Left colon (tissue), 2 donors: ENCODE results near the gene SIDT1. TPM values are rescaled to one million over a fixed set of nuclear protein-coding genes. Genes with fewer than 3 reads are reported as not detected.

ENCODE experiments used
- ATAC-seq: fragments of 200-7000 bp; cut with Tn5 transposase; one replicate; pipeline ENCODE4 v1.9.1; 2020; ENCODE audit warnings: mild to moderate bottlenecking, moderate library complexity
- DNase-seq, 2 donors: peaks; one replicate each; pipeline ENCODE4 v3.0.0-alpha.2; 2020
- intact Hi-C, 2 donors: fragments of 100-400 bp; cut with DNase I in 1 of 2; cut with micrococcal nuclease in 1 of 2; formaldehyde crosslinking; loops; one replicate each; pipeline versions ENCODE4 v1.11.2 to v1.14.0; 2022; cut with DNase I, micrococcal nuclease
- total RNA-seq, 2 donors: library from RNA; stranded (reverse); fragmentation: NEBNext Ultra II Directional; extraction: Animal tissue kit (Norgen Biotek cat#: 25700); gene quantifications; one replicate each; pipeline ENCODE4 v1.2.1, GENCODE V29; 2021
- donor health status: DM: no; HTN: no; CAD: no.
- donor health status: DM: yes; HTN: yes; CAD: no.

The SIDT1 gene
- total RNA-seq, 2 donors from 2014 or later: 50.8 to 65.7 TPM

DNA sequence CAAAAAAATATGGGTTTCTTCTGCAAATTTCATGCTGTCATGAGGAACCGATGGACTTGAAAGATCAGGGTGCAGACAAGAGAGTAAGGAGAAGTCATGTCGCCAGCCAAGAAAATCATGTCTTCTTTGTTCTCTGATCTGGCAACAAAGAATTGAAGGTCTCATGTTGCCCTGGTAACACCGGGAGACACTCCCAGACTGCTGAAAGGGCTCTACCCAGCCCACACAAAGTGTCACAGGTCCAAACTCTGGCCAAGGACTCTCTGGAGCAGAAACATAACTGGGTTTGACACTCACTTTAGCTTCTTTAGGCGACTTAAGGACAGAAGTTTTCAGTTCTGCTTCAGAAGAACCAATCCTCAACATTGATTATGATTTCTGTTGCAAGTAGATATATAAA, 42.9 kb downstream of the SIDT1 start:
- ATAC-seq: peak; percentile 63
- intact Hi-C loops: no loop called here
- DNase-seq: peak; percentile 31 to 56

DNA sequence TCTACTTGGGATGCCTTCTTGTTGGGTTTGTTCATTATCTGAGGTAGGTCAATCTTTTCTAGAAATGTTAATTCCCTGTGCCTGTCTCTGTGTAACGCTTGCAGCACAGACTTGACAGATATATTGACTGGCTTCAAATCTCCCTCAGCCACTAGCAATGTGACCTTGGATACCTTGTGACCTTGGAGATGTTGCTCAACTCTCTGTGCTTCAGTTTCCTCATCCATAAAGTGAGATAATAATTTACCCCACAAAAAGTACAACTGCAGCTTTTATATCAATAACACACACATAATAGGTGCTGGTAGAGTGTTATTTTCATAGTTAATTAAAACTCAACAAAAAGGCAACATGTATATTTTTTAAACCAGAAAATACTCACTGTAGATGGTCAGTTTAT, 52.9 kb downstream of the SIDT1 start:
- DNase-seq (no peak), ATAC-seq (peak; percentile 39)
- intact Hi-C loops: no loop called here

DNA sequence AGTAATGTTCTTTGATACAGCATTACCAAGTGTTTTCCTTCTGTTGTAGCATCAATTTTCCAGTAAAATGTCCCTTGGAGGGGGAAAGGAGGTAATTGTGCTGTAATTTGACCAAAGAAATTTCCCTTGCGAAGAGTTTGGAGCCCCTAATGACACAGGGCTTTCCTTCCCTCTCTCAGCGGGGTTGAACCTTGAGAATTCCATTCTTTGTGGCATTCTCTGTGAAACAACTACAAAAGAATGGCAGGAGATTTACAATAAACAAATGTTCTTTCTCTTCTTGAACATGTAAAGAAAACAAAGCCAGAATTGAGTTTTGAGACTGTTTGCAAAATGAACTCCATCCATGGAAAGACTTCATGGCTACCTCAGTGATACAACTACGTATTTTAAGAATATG, 53.4 kb downstream of the SIDT1 start:
- intact Hi-C loops: no loop called here
- ATAC-seq (no peak), DNase-seq (no peak)

DNA sequence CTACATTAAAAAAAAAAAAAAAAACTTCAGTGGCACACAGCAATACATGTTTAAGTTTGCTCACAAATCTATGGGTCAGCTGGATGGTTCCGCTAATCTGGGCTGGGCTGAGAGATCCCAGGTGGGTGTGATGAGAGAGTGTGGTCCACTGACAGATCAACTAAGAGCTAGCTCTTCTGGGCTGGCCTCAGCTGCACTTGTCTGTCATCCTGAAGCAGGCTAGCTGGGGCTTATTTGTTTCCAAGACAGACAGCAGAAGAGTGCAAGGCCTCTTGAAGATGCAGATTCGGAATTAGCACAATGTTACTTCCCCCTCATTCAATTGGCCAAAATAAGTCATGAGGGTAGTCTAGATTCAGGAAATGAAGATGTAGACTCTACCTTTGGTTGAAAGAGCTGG, 56.5 kb downstream of the SIDT1 start:
- ATAC-seq (no peak), DNase-seq (no peak)
- intact Hi-C loops: no loop called here

DNA sequence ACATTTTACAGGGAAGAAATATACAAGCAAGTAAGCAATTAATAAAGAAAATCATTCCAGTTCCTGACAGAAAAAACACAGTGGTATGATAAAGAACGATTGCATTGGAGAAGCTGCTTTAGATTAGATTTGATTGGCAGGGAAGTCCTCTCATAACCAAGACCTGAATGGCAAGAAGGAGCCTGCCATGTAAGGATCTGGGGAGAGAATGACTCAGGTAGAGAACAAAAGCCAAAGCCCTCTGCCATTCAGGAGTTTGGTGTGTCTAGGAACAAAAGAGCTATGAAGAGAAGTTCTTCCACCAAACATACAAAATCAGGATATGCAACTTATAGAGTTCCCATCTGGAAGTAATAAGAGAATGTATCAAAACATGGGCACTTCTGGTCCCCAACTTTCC, 57.6 kb downstream of the SIDT1 start:
- intact Hi-C loops: no loop called here
- DNase-seq (no peak), ATAC-seq (no peak)

DNA sequence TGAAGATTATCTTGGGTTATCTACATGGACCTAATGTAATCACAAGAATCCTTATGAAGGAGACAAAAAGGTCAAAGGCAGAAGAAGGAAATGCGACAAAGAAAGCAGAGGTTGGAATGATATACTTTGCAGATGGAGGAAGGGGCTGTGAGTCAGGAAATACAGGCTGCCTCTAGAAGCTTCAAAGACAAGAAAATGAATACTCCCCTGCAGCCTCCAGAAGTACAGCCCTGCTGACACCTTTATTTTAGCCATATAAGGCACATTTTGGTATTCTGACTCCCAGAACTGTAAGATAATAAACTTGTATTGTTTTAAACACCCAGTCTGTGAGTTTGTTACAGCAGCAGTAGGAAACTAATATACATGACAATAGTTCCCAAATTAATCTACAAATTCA, 58.6 kb downstream of the SIDT1 start:
- intact Hi-C loops: no loop called here
- DNase-seq (no peak), ATAC-seq (no peak)

DNA sequence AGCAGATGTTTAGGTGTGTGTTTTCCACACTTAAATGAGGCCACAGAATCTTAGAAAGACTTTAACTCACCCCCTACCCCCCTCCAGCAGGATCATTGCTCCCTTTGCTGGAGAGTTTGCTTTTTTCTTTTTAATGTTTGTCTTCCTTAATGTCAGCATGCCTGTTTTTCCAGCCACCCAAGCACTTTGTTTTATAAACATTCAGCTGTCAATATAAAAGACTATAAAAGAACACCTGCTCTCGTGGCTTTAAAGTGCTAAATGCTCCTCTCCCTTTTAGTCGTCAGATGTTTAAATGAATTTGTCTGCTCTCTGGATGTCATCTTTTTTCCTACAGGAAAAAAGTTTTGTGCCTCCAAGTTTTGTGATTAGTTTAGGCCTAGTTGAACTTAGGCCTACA, 61.7 kb downstream of the SIDT1 start:
- ATAC-seq (peak; percentile 57), DNase-seq (no peak)
- intact Hi-C loops: no loop called here

DNA sequence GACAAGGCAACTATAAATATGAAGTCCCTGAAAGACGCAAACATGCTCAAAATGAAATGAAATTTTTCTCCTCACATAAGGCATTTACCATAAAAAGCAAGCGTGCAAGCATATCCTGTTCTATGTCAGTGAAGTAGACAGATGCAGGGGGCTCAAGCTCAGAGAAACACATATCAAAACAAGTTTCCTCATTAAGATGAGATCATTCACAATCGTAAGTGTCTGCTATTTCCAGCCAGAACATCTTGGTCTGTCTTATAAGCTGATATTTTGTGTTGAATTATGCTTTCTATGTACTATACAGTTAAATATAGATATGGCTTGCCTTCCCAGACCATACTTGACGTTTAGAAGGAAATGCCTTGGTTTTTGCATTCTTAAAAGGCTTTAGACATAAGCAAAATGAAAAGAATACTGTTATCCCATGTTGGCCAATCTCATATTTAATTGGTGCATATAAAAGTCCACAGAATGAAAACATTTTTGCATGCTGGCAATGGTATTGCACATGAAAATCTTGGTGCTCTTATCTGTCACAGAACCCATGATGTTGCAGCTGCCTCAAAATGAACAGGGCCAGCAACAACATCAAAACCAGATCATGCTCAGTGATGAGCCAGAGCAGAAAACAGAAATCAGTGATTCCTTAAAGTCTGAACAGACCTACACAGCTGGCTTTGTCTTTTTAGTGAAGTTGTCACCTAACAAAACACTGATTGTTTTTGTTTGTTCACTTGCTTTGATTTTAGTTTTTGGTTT, 65.4 kb downstream of the SIDT1 start:
- intact Hi-C loops: no loop called here
- ATAC-seq (no peak), DNase-seq (no peak)

DNA sequence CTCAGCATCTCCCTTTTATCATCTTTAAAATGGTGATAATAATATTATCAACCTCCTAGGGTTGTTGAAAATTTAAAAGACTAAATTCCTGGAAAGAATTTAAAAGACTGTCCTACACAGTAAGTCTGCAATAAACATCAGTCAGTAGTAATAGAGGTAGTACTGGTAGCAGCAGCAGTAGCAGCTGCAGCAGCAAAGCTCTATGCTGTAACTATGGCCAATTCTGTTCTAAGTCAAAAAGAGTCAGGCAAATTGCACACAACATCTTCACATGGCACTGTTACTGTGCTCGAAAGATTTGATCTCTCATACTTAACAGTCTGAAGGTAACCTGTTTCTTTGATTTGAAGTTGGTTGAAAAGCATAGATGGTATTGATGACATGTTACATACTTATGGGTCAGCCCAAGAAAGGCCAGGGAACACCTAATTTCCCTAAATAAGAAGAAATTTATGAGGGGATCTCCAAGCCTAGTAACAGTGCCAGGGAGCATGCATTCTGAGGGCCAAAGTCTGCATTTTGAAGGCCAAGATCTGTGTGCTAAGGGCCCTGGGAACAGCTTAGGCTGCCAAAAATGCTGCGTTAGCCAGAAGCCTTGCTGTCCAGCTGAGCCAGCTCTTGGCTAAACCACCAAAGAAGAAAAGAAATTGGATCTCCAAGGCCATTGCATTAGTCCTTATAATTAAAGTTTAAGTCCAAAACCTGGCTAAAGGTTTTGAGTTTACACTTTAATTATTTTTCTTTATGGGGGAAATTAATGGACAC, 68.2 kb downstream of the SIDT1 start:
- DNase-seq: no peak
- intact Hi-C loops: no loop called here
- ATAC-seq: no peak

DNA sequence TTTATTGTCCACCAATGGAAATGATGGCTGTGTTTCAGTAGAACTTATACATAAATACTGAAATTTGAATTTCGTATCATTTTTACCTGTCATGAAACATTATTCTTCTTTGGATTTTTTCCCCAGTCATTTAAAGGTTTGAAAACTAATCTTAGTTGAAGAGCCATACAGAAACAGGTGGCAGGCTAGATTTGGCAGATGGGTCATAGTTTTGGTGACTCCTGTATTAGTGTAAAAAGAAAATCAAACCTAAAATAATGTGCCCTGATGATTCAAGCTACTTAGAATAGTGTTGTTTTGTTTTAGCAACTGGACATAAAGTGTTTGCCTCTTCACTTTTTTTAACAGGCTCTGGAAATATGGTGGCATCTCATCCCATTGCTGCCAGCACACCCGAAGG, 68.9 kb downstream of the SIDT1 start:
- intact Hi-C loops: no loop called here
- ATAC-seq (no peak), DNase-seq (no peak)

DNA sequence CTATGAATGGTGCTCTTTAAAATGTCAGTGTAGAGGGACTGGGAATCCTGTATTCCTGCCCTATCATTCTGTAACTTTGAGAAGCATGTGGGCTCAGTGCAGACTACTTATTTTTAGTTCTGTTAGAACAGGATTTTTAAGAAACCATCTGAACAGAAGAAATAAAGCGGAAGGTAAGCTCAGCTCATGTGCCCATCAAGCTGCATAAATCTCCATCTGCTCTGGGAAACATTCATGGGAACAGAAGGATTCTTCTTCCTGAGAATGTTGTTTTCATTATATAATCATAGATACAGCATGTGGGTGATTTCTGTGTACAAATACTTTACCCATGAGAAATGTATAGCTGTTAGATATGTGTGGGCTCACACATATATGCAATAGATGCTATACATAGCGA, 69.9 kb downstream of the SIDT1 start:
- no peak for DNase-seq

DNA sequence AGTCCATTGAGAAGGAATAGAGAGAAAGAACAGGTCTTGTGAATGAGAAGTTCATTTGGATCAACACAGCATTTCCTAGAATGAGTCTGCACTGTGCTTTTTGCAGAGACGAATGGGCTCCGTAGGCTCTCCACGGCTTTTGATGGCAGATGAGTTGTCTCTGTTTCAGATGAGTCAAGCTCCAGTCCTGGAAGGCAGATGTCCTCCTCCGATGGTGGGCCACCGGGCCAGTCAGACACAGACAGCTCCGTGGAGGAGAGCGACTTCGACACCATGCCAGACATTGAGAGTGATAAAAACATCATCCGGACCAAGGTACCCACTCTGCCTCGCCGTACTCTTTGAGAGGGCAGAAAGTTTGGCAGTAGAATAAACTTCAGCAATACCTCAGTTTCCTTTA, 70.5 kb downstream of the SIDT1 start:
- no peak for DNase-seq
- intact Hi-C loops: no loop called here
- ATAC-seq: no peak

More for the DNA sequence above, 69.9 kb downstream of the SIDT1 start:
- intact Hi-C loops: no loop called here
- no peak for ATAC-seq

DNA sequence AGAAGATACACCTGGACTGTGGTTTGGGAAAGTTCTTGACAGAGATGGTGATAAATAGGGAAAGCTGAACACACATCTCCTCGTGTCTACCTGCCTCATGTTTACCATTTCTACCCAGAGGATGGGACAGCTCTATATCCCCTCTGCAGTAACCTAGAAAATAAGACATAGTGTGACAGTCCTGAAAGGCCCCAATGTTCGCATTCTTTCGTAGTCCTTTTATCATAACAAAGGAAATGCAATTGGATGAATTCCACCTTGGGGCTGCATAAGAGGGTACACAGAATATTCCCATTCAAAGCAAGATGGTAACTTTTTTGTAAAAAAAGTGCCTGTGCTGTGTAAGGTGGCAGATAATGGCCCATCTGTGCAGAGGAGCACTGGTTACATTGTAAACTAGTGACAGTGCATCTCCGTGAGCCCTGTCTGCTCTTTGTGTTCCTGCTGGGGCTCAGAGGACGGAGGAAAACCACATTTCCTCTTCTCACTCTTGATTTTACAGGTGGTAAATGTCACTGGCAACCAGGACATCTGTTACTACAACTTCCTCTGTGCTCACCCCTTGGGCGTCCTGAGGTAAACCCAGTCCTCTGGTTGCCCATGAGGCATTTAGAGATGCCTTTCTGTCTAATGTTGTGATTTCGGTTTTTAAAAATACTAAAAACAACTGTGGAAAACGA, 74.3 kb downstream of the SIDT1 start:
- DNase-seq (no peak), ATAC-seq (peak; percentile 13)
- intact Hi-C loops: no loop called here

DNA sequence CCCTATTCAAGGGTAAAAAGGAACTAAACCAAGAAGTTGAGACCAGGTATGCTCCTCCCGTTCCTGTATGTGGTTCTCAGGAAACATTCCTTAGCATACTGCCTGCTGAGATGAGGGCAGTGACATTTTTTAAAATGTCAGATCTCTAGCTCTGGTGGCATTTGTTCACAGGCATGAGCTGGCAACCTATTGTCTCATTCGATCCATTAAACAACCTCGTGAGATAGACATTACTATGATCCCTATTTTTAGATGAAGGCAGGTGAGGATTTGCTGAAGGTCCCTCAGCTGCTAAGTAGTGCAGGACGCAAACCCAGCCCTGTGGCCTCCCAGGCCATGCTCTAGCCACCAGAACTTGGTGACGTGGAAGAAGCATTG, 74.9 kb downstream of the SIDT1 start:
- ATAC-seq: no peak
- no peak for DNase-seq
- intact Hi-C loops: no loop called here

DNA sequence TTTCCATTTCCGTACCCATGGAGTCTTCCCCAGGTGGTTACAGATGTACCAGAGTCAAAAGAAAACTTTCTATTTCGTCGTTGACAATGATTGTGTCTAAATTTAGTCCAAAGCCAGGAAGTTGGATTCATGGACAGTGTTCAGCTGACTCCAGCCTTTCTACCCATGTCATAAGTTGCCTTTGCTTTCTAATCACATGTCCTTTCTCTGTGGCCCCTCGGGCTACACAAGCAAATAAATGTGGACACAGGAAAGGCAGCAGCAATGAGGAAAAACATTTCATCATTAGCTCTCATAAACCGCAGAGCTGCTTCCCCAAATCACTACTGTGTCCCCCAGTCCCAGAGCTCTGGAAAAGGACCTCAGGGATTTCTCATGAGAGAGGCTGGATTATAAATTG, 82.0 kb downstream of the SIDT1 start:
- intact Hi-C loops: no loop called here
- ATAC-seq: no peak

DNA sequence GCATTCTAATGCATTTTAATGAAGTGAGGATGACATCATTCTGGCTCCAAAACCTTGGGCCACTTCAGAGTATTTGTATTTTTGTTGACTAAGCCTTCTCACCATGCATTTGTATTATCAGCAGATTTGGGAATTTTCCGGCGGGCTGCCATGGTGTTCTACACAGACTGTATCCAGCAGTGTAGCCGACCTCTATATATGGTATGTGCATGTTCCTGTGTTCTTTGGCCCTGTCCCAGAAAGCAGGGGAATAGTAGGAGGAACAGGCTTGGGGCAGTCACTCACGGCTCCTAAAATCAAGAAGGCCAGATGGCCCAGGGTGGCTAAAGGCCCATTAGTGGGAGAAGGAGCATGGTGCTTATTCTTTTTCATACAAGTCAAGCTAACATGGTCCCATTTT, 83.6 kb downstream of the SIDT1 start:
- no peak for DNase-seq
- intact Hi-C loops: no loop called here
- ATAC-seq: no peak

More for the DNA sequence above, 82.0 kb downstream of the SIDT1 start:
- no peak for DNase-seq

DNA sequence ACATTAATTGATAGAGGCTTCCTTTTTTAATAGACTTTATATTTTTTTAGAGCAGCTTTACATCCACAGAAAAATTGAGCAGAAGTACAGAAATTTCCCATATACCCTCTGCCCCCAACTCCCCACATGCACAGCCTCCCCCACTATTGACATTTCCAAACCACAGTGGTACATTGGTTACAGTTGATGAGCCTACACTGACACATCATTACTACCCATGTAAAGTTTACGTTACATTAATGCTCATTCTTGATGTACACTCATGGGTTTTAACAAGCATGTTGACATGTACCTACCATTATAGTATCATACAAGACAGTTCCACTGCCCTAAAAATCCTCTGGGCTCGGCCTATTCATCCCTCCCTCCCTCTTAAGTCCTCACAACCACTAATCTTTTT, 85.4 kb downstream of the SIDT1 start:
- ATAC-seq (no peak), DNase-seq (no peak)
- intact Hi-C loops: no loop called here

DNA sequence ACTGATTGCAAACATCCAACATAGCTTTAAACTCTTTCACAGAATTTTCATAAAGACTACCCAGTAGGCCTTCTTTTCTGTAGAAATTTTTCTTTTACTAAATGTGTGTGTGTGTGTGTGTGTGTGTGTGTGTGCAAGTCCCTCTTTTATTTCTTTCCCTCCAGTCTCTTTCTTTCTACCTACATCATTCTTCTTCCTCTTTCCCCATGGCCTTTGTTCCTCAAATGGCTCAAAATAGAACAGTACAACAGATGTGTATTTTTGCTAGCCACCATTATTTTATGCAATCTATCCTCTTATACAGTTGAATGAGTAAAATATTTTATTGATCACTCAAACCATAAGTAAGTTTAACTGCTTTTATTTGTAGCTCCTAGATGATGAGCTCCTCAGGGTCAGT, 87.7 kb downstream of the SIDT1 start:
- no peak for DNase-seq
- intact Hi-C loops: no loop called here
- ATAC-seq: no peak

DNA sequence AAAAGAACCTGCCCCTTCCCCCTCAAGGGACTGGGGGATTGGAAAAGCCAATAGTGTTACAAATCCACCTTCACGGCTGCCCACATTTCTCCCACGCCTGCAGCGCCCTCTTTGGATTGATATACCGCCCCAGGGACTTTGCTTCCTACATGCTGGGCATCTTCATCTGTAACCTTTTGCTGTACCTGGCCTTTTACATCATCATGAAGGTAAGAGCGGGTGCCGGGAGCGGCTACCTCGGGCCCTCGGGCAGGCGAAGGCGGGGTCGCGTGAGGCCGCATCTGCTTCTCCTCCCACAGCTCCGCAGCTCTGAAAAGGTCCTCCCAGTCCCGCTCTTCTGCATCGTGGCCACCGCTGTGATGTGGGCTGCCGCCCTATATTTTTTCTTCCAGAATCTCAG, 91.0 kb downstream of the SIDT1 start:
- ATAC-seq (no peak), DNase-seq (no peak)
- intact Hi-C loops: no loop called here

DNA sequence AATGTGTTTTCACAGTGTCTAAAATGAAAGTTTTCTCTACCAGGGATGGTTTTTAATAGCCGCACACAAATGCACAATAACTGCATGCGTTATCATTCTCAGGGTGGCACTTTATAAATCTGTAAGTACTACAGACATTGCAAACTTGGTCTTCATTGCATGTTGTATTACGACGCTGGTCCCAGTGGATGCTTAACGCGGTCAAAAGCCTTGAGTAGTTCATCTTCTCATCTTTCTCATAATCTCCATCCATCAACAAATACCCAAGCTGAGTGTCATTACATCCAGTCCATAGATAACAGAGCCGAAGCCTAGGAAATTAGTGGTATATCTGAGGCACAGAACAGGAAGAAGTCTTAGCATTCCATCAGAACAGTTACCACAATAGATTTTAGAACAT, 91.5 kb downstream of the SIDT1 start:
- intact Hi-C loops: no loop called here
- ATAC-seq (no peak), DNase-seq (no peak)
